ENCODE results near the gene GTF2IRD2.
"Not testable (repeated sequence)": the region's sequence is repeated elsewhere in the genome, so short reads cannot be mapped to it uniquely, and the experiment has no call there.

Gene GTF2IRD2

GRCh38 chr7:74850833-74851721 lies at the start of gene GTF2IRD2:
Gene GTF2IRD2 (minus strand): TSS chr7:74851605. CDS start chr7:74836378, 15,227 bp downstream.
- DNase-seq (ENCODE audit: low spot score): not testable (repeated sequence)

GRCh38 chr7:74890158-74891123 lies 39.0 kb upstream of the GTF2IRD2 start:
- peak; percentile 84 for DNase-seq (ENCODE audit: low spot score)

GRCh38 chr7:74889518-74890129 lies 38.2 kb upstream of the GTF2IRD2 start:
- not testable (repeated sequence) for DNase-seq (ENCODE audit: low spot score)

- DNase-seq (ENCODE audit: low spot score): not testable (repeated sequence)
Observed at GRCh38 chr7:74885295-74885694, 33.9 kb upstream of the GTF2IRD2 start.

- not testable (repeated sequence) for DNase-seq (ENCODE audit: low spot score)
Observed at GRCh38 chr7:74882110-74882509, 30.7 kb upstream of the GTF2IRD2 start.

- DNase-seq (ENCODE audit: low spot score): not testable (repeated sequence)
Observed at GRCh38 chr7:74874748-74875512, 23.5 kb upstream of the GTF2IRD2 start.

- DNase-seq (ENCODE audit: low spot score): not testable (repeated sequence)
Observed at GRCh38 chr7:74874104-74874747, 22.8 kb upstream of the GTF2IRD2 start.

- not testable (repeated sequence) for DNase-seq (ENCODE audit: low spot score)
Observed at GRCh38 chr7:74872542-74872941, 21.1 kb upstream of the GTF2IRD2 start.

GRCh38 chr7:74865777-74866176 lies 14.4 kb upstream of the GTF2IRD2 start:
- DNase-seq (ENCODE audit: low spot score): not testable (repeated sequence)

GRCh38 chr7:74849853-74850252 lies 1.6 kb downstream of the GTF2IRD2 start:
- not testable (repeated sequence) for DNase-seq (ENCODE audit: low spot score)

GRCh38 chr7:74830411-74830810 lies 21.0 kb downstream of the GTF2IRD2 start:
- not testable (repeated sequence) for DNase-seq (ENCODE audit: low spot score)

- not testable (repeated sequence) for DNase-seq (ENCODE audit: low spot score)
Observed at GRCh38 chr7:74829959-74830358, 21.4 kb downstream of the GTF2IRD2 start.

GRCh38 chr7:74821259-74821658 lies 30.1 kb downstream of the GTF2IRD2 start:
- not testable (repeated sequence) for DNase-seq (ENCODE audit: low spot score)

GRCh38 chr7:74820146-74820805 lies 31.1 kb downstream of the GTF2IRD2 start:
- not testable (repeated sequence) for DNase-seq (ENCODE audit: low spot score)

- not testable (repeated sequence) for DNase-seq (ENCODE audit: low spot score)
Observed at GRCh38 chr7:74815882-74816281, 35.5 kb downstream of the GTF2IRD2 start.

GRCh38 chr7:74798644-74799043 lies 52.8 kb downstream of the GTF2IRD2 start:
- DNase-seq (ENCODE audit: low spot score): not testable (repeated sequence)

GRCh38 chr7:74797848-74798622 lies 53.4 kb downstream of the GTF2IRD2 start:
- DNase-seq (ENCODE audit: low spot score): not testable (repeated sequence)

GRCh38 chr7:74789200-74789736 lies 62.1 kb downstream of the GTF2IRD2 start:
- DNase-seq (ENCODE audit: low spot score): not testable (repeated sequence)

All from cerebellar cortex (tissue), 1 donor.